Measurements from ENCODE around the gene SFTPD.

DNA sequence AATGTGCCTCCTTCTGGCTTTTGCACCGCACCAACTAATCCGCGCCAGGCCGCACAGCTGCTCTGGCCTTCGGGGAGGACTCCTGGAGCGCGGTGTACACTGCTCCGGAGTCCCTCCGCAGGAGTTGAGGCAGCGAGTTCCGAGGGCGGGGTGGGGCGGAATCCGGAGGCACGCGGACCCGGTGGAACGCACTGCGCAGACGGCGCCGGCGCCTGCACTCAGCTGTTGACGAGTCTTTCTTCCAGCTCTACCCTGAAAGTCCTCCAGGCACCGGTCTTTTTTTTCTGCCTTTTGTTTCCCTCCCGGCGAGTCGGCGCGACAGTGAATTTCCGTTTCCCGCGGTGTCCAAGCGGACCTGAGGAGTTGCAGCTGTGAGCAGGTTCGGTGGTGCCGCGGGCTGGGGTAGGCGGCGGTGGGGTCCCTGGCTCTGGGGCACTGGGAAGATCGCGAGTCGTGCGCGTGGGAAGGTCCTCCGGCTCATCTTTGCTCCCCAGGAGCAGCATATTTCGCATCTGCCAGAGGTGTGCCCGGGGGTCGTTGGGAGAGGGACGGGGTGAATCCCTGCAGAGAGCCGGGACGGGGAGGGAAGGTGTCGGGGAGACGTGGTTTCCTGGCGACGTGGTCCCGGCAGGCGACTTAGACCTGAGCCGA lies 44.1 kb downstream of the SFTPD start:
- TF ChIP-seq, protein P1, sequence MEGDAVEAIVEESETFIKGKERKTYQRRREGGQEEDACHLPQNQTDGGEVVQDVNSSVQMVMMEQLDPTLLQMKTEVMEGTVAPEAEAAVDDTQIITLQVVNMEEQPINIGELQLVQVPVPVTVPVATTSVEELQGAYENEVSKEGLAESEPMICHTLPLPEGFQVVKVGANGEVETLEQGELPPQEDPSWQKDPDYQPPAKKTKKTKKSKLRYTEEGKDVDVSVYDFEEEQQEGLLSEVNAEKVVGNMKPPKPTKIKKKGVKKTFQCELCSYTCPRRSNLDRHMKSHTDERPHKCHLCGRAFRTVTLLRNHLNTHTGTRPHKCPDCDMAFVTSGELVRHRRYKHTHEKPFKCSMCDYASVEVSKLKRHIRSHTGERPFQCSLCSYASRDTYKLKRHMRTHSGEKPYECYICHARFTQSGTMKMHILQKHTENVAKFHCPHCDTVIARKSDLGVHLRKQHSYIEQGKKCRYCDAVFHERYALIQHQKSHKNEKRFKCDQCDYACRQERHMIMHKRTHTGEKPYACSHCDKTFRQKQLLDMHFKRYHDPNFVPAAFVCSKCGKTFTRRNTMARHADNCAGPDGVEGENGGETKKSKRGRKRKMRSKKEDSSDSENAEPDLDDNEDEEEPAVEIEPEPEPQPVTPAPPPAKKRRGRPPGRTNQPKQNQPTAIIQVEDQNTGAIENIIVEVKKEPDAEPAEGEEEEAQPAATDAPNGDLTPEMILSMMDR (IDR thresholded peaks at IDR 0.05), result no peak
- no peak for TF ChIP-seq POLR2A (IDR thresholded peaks at IDR 0.05)
